C1 segment of cervical spinal cord (tissue), 14 donors: ENCODE measurements around the gene PLA2G3.
A peak's percentile ranks its signal among the peaks of the same experiment; 100 is the strongest.
"Not testable (repeated sequence)": the region's sequence is repeated elsewhere in the genome, so short reads cannot be mapped to it uniquely, and the experiment has no call there.

Experiments
- DNase-seq, 14 donors: peaks; one replicate each; lab custom pipeline; 2025; lab: John Stamatoyannopoulos, UW

PLA2G3 gene

GRCh38 chr22:31102441-31103081, 37.7 kb downstream of the PLA2G3 start:
- no peak for DNase-seq

DNA sequence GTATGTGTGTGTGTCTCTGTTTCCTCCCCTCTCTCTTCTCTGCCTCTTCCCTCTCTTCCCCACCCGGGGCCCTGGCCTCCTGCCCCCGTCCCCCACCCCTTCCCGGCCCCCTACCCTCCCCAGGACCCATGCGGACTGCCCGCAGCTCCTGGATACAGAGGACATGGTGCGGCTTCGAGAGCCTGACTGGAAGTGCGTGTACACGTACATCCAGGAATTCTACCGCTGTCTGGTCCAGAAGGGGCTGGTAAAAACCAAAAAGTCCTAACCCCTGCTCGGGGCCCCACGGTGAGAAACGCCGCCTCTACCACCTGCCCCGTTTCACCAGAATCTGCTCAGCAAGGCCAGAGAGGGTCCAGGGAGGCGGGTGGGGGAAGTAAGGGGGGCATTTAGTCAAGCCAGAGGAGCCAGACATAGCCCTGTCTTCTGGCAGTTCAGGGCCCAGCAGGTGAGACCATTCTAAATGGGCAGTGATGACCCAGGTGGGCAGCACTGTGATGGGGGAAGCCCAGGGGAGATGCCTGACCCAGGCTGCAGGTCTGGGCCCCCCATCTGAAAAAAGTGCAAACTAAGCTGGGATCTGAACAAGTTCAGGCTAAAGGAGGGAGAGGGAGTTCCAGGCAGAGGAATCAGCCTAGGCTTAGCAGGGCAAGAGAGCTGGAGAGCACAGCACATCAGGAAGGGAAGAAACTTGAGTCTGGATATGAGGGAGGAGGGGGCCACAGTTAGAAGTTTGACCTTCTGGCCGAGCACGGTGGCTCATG, 39.4 kb downstream of the PLA2G3 start:
- no peak for DNase-seq

GRCh38 chr22:31099841-31100761, 40.2 kb downstream of the PLA2G3 start:
- DNase-seq: no peak

GRCh38 chr22:31099386-31099785, 40.9 kb downstream of the PLA2G3 start:
- DNase-seq: no peak

DNA sequence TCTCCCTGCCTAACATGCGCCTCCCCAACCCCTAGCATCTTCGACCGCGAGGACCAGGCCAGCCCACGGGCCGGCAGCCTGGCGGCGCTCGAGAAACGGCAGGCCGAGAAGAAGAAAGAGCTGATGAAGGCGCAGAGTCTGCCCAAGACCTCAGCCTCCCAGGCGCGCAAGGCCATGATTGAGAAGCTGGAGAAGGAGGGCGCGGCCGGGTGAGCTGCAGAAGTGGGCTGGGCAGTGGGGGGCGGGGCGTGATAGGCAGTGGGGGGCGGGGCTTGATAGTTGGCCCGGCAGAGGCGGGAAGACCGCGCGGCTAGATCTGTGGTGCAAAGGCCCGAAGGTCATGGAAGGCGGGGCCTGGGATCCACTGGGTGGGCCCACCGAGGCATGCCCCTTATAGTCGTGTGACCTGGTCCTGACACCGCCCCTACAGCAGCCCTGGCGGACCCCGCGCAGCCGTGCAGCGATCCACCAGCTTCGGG, 41.6 kb downstream of the PLA2G3 start:
- no peak for DNase-seq

GRCh38 chr22:31097941-31098631, 42.2 kb downstream of the PLA2G3 start:
- DNase-seq: no peak

- not testable (repeated sequence) for DNase-seq
These were observed 42.8 kb downstream of the PLA2G3 start for GRCh38 chr22:31097539-31097938.

DNA sequence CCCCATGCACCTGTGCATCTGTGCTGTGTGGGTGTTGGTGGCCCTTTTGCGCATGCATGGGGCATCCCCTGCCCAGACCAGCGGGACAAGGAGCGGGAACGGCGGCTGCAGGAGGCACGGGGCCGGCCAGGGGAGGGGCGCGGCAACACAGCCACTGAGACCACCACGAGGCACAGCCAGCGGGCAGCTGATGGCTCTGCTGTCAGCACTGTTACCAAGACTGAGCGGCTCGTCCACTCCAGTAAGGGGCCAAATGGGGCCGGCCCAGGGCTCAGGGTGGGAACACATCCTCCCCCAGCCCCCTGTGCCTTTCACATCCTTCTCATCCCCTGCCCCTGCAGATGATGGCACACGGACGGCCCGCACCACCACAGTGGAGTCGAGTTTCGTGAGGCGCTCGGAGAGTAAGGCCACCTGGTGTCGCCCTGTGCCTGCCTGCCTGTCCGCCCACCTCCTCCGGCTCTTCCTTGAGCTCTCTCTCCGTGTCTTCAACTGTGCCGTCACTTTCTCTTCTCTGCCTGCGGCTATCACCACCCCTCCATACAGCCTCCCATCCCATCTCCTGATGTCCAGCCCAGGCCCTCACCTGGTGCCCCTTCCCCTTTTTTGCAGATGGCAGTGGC, 43.5 kb downstream of the PLA2G3 start:
- no peak for DNase-seq

DNA sequence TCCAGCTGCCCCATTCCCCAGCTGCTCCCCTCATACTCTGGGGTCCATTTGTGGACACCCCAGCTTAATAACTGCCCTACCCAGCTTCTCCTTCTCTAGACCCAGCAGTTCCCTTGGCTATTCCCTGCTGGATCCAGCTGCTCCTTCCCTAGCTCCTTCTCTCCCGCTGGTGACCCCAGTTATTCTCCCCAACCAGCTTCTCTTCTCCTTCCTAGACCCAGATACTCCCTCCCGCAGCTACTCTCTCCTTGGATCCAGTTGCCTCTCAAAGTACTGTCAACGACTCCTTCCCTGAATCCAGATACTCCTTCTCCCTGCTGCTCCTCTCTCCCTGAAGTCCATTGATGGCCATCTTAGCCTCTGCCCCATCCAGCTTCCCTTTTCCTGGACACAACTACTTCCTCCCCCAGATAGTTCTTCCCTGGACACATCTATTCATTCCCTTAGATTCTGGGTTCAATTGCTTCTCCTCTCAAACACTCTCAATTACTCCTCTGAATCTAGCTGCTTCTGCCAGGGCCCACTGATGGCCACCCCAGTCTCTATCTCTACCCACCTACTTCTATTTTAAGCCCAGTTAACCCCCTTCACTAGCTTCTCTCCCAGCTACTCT, 44.6 kb downstream of the PLA2G3 start:
- no peak for DNase-seq

DNA sequence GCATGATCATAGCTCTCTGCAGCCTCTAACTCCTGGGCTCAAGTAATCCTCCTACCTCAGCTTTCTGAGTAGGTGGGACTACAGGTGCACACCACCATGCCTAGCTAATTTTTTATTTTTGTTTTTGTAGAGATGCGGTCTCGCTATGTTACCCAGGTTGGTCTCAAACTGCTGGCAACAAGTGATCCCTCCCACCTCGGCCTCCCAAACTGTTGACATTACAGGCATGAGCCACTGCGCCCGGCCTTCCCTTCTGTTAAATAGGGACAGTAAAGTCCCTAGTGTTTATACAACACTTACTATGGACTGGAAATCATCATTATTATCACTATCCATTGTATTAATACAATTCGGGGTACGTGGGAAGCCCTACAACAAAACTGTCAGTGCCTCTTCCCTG, 45.6 kb downstream of the PLA2G3 start:
- DNase-seq: no peak

DNA sequence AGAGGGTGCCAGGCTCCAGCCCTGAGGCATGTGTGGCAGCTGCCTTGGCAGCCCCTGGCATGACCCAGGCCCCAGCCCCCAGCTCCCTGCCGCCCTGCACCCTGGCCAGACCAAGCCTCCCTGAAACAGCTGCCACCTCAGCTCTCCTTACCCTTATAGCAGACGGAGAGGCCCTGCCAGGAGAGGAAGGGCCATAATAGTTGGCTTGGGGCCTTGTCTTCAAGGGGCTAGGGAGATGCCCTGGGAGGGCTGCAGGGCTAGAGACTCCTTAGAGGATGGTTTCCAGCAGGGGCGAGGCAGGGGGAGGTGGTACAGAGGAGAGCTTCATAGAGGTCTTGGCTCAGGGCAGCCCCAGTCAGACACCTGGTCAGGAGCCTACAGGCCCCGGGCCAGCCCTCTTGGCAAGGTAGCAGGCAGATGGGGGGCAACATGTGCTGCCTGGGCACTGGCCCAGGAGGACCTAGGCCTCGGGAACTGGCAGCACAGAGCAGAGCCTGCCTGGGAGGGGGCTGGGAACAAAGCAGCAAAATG, 46.2 kb downstream of the PLA2G3 start:
- peak in 8 of 14 donors; percentile 47 to 87 (median 56) for DNase-seq

- DNase-seq: peak in 9 of 14 donors; percentile 18 to 57 (median 40)
These were observed 47.0 kb downstream of the PLA2G3 start for GRCh38 chr22:31093086-31093850.

DNA sequence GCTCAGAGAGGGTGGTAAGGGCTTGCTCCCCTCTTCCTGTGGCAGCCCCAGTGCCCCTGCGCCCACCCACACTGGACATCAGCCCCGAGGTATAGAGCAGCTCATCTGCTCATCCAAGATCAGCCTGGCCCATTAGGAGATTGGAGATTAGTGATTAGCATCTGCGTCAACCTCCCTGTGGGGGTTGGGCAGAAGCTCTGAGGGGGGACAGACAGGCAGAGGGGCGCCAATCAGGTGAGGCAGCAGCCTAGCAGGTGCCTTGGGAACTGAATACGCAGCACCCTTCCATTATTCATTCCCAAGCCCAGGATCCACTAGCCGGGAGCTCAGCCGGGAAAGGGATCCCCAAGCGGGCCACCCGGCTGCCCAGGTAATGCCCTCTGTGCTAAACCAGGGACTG, 48.1 kb downstream of the PLA2G3 start:
- no peak for DNase-seq

DNA sequence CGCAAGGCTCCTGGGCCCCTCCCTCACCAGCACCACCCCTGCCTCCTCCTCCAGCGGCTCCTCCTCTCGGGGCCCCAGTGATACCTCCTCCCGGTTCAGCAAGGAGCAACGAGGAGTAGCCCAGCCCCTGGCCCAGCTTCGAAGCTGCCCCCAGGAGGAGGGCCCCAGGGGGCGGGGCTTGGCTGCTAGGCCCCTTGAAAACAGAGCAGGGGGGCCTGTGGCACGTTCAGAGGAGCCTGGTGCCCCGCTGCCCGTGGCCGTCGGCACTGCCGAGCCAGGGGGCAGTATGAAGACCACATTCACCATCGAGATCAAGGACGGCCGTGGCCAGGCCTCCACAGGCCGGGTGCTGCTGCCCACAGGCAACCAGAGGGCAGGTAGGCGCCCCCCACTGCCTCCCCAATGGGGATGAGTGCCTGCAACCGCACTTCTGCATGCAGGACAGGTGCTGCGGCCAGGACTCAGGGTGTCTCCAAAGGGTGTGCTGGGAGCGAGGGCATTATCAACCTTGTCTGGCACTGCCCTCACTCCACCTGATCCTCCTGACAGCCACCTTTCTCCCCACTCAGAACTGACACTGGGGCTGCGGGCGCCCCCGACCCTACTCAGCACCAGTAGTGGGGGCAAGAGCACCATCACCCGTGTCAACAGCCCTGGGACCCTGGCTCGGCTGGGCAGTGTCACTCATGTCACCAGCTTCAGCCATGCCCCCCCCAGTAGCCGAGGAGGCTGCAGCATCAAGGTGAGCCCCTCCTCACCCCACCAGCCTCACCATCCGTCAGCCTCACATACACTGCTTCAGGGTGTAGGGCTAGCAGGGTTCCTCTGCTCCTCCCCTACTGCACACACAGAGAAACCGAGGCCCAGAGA, 49.0 kb downstream of the PLA2G3 start:
- DNase-seq: no peak

- DNase-seq: no peak
These were observed 49.9 kb downstream of the PLA2G3 start for GRCh38 chr22:31090217-31091085.

GRCh38 chr22:31089160-31090100, 50.9 kb downstream of the PLA2G3 start:
- DNase-seq: peak in 7 of 14 donors; percentile 15 to 47 (median 32)
